OCI-LY7 (cell line): ENCODE measurements around the gene CALU. TPM values are rescaled to one million over a fixed set of nuclear protein-coding genes. Genes with fewer than 3 reads are reported as not detected.

Experiments used
- BruUV-seq: library from RNA; stranded (reverse); fragments of 400-500 nt; replicated peaks from 2 replicates; lab custom pipeline; 2021; lab: Mats Ljungman, UMichigan
- CTCF ChIA-PET: fragments of 300-600 bp; sonication (Branson Sonifier 250); formaldehyde crosslinking; loops from one replicate; lab custom pipeline; 2022; ENCODE audit warnings: antibody characterized with exemption; ENCODE audit not compliant: unreplicated experiment; lab: Charles Lee
- POLR2A ChIA-PET: fragments of 300-600 bp; sonication (Branson Sonifier 250); formaldehyde crosslinking; loops from one replicate; lab custom pipeline; 2022; ENCODE audit warnings: antibody characterized with exemption; lab: Charles Lee
- DNase-seq: peaks from one replicate; pipeline ENCODE4 v3.0.0-alpha.2; 2015; ENCODE audit warnings: low spot score
- H2AFZ ChIP-seq: fragments of 200-600 bp; sonication (generic), shearing (Covaris generic); 2 replicates; pipeline ENCODE4 v1.6.1; 2014; ENCODE audit warnings: mild to moderate bottlenecking, antibody characterized with exemption, low read length, moderate library complexity
- H3K27ac ChIP-seq: fragments of 200-600 bp; sonication (generic); 2 replicates; pipeline ENCODE4 v1.5.1; 2014; ENCODE audit warnings: mixed run types, low read depth, mild to moderate bottlenecking, moderate library complexity, low read length, inconsistent platforms; ENCODE audit not compliant: poor library complexity, severe bottlenecking
- H3K36me3 ChIP-seq: fragments of 200-600 bp; sonication (generic); 2 replicates; pipeline ENCODE4 v1.6.1; 2014; ENCODE audit warnings: mild to moderate bottlenecking, antibody characterized with exemption, low read length, moderate library complexity, mixed read lengths; ENCODE audit not compliant: insufficient read depth
- H3K4me1 ChIP-seq: fragments of 200-600 bp; sonication (generic); 2 replicates; pipeline ENCODE4 v1.5.1; 2014; ENCODE audit warnings: mild to moderate bottlenecking, low read length; ENCODE audit not compliant: insufficient read depth, poor library complexity, severe bottlenecking
- H3K4me2 ChIP-seq: fragments of 200-600 bp; sonication (generic); 2 replicates; pipeline ENCODE4 v1.6.1; 2014; ENCODE audit warnings: mild to moderate bottlenecking, low read length
- H3K4me3 ChIP-seq: fragments of 200-600 bp; sonication (generic); 2 replicates; pipeline ENCODE4 v1.5.1; 2014; ENCODE audit warnings: mild to moderate bottlenecking, low read depth, low read length; ENCODE audit not compliant: poor library complexity, severe bottlenecking
- H3K79me2 ChIP-seq: fragments of 200-600 bp; sonication (generic); 2 replicates; pipeline ENCODE4 v1.6.1; 2016; ENCODE audit warnings: low read depth, mild to moderate bottlenecking, low read length, moderate library complexity, mixed read lengths; ENCODE audit not compliant: insufficient read depth
- H3K9me2 ChIP-seq: fragments of 200-600 bp; sonication (generic); 2 replicates; pipeline ENCODE4 v1.6.1; 2016; ENCODE audit warnings: mild to moderate bottlenecking, low read length, mixed read lengths; ENCODE audit not compliant: insufficient read depth
- H3K9me3 ChIP-seq: fragments of 200-600 bp; sonication (generic); 2 replicates; pipeline ENCODE4 v1.6.1; 2014; ENCODE audit warnings: mild to moderate bottlenecking, mixed run types, low read length, mixed read lengths
- H4K20me1 ChIP-seq: fragments of 200-600 bp; sonication (generic); 2 replicates; pipeline ENCODE4 v1.6.1; 2014; ENCODE audit warnings: mild to moderate bottlenecking, antibody characterized with exemption, low read length, moderate library complexity, mixed read lengths; ENCODE audit not compliant: insufficient read depth
- EZH2phosphoT487 ChIP-seq: fragments of 200-600 bp; sonication (generic); IDR thresholded peaks from 2 replicates; pipeline ENCODE4 v1.6.1; 2018; ENCODE audit warnings: low read depth, borderline replicate concordance, mild to moderate bottlenecking, mixed run types, antibody characterized with exemption, low read length, moderate library complexity, mixed read lengths
- intact Hi-C: fragments of 100-400 bp; cut with micrococcal nuclease; formaldehyde crosslinking; loops from one replicate; pipeline ENCODE4 v1.10.0; 2022; ENCODE audit not compliant: unreplicated experiment
- total RNA-seq, 2 experiments: library from RNA; depleted of rRNA in 1 of 2; stranded (reverse); fragments of >200 nt in 1 of 2; shearing (Covaris generic) in 1 of 2; gene quantifications; 2 replicates each; pipeline ENCODE4 v1.2.3, GENCODE V29; 2014 to 2022
- TF ChIP-seq, protein P1 (sequence below): fragments of 200-600 bp; sonication (generic); conservative IDR thresholded peaks from 2 replicates; pipeline ENCODE4 v1.5.1; 2014; ENCODE audit warnings: mild to moderate bottlenecking, antibody characterized with exemption, low read length, moderate library complexity, mixed read lengths

The CALU gene
- total RNA-seq, 2 experiments from 2014 or later: 45.6 to 52.8 TPM

DNA sequence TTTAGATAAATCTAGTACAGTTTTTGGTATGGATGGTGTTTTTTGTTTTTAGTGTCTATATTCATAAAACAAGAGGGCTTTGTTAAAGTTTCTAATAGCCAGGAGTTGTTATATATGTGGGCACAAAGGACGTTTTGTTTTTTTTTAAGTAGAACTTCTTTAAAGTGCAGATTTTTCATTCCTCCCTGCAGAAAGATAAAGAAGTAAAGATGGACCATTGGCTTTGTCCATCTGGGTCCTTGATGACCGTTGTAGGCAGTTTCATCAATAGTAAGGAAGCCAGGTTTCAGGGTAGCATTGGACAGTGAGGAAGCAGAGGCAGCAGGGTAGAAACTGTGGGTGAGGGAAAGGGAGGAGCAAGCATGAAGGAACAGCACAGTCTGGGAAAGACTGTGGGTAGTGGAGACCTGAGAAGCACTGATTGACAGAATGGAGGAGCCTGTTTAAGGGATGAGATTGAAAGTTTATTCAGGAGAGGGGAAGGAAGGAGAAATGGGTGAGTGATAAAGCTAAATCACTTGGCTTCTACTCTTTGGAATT is 5.3 kb downstream of the CALU start:
- intact Hi-C loops: no loop called here
- Histone ChIP-seq H3K27ac (no peak overlapping the region), H3K36me3 (peaks cover 68% of the 10 kb centered on the region), H3K9me3 (peaks cover 3% of the 10 kb centered on the region; the same call in 1 of the 2 replicates), H3K4me3 (no peak overlapping the region), H2AFZ (no peak overlapping the region), H3K4me1 (peaks cover 20% of the 10 kb centered on the region), H3K79me2 (peaks cover 100% of the 10 kb centered on the region), H3K4me2 (no peak overlapping the region), H4K20me1 (peaks cover 29% of the 10 kb centered on the region), H3K9me2 (no peaks in the 10 kb centered on the region)
- POLR2A ChIA-PET: no interaction called here
- CTCF ChIA-PET: no interaction called here
- no peak for DNase-seq
- TF ChIP-seq EZH2phosphoT487: no peak
- TF ChIP-seq, protein P1, sequence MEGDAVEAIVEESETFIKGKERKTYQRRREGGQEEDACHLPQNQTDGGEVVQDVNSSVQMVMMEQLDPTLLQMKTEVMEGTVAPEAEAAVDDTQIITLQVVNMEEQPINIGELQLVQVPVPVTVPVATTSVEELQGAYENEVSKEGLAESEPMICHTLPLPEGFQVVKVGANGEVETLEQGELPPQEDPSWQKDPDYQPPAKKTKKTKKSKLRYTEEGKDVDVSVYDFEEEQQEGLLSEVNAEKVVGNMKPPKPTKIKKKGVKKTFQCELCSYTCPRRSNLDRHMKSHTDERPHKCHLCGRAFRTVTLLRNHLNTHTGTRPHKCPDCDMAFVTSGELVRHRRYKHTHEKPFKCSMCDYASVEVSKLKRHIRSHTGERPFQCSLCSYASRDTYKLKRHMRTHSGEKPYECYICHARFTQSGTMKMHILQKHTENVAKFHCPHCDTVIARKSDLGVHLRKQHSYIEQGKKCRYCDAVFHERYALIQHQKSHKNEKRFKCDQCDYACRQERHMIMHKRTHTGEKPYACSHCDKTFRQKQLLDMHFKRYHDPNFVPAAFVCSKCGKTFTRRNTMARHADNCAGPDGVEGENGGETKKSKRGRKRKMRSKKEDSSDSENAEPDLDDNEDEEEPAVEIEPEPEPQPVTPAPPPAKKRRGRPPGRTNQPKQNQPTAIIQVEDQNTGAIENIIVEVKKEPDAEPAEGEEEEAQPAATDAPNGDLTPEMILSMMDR: no peak
- BruUV-seq: no TSS peak

DNA sequence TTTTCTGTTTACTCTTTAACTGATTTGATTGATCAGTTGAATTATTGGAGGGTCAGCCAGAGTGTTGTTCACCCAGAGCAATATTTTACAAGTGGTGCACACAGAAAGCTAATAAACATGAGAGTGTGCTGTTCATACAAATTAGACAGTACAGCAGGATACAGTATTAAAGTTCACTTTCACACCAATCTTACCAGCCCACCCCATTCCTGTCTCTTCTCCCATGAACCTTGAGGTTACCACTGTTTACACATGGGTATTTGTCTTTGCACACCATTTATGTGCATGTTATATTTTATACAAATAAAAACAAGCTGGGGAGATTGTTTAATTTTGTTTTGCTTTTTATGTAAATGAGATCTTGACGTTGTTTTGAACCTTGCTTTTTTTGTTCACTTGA is 6.5 kb downstream of the CALU start:
- H4K20me1 ChIP-seq: peaks cover 21% of the 10 kb centered on the region
- intact Hi-C loops: no loop called here

More for the DNA sequence above, 6.5 kb downstream of the CALU start:
- no peak overlapping the region for H3K4me3 ChIP-seq
- no peak overlapping the region for H3K27ac ChIP-seq
- CTCF ChIA-PET: no interaction called here
- peaks cover 13% of the 10 kb centered on the region for H3K4me1 ChIP-seq
- H3K36me3 ChIP-seq: peaks cover 80% of the 10 kb centered on the region
- POLR2A ChIA-PET: interaction anchor here (0.6 to 0.9 kb wide), 3 partner anchors 8 to 73 kb away, joined by 3 to 5 read pairs (median 4); partner anchors contain the start of gene GARIN1A
- H3K79me2 ChIP-seq: peaks cover 89% of the 10 kb centered on the region
- DNase-seq: no peak
- TF ChIP-seq, protein P1: no peak
- no peak for TF ChIP-seq EZH2phosphoT487
- H3K9me2 ChIP-seq: no peaks in the 10 kb centered on the region
- no TSS peak for BruUV-seq
- no peak overlapping the region for H2AFZ ChIP-seq
- H3K4me2 ChIP-seq: no peak overlapping the region
- peaks cover 3% of the 10 kb centered on the region; the same call in 1 of the 2 replicates for H3K9me3 ChIP-seq
